IPS-18a (cell line): ENCODE results near the gene AGFG2.

Experiments used
- H3K27ac ChIP-seq: one replicate; pipeline ENCODE4 v1.5.1; 2013; ENCODE audit warnings: low read length
- H3K27me3 ChIP-seq: one replicate; pipeline ENCODE4 v1.6.1; 2013; ENCODE audit warnings: mild to moderate bottlenecking, low read length; ENCODE audit not compliant: control insufficient read depth, insufficient read depth
- H3K36me3 ChIP-seq: one replicate; pipeline ENCODE4 v1.6.1; 2013; ENCODE audit warnings: low read depth, low read length; ENCODE audit not compliant: control insufficient read depth
- H3K4me1 ChIP-seq: one replicate; pipeline ENCODE4 v1.6.1; 2013; ENCODE audit warnings: low read depth, low read length; ENCODE audit not compliant: control insufficient read depth
- H3K4me3 ChIP-seq: one replicate; pipeline ENCODE4 v1.5.1; 2013; ENCODE audit warnings: low read length
- H3K9ac ChIP-seq: one replicate; pipeline ENCODE4 v1.6.1; 2013; ENCODE audit warnings: mild to moderate bottlenecking, low read length, moderate library complexity
- H3K9me3 ChIP-seq: one replicate; pipeline ENCODE4 v1.6.1; 2013; ENCODE audit warnings: low read depth, low read length; ENCODE audit not compliant: control insufficient read depth

AGFG2 gene

DNA sequence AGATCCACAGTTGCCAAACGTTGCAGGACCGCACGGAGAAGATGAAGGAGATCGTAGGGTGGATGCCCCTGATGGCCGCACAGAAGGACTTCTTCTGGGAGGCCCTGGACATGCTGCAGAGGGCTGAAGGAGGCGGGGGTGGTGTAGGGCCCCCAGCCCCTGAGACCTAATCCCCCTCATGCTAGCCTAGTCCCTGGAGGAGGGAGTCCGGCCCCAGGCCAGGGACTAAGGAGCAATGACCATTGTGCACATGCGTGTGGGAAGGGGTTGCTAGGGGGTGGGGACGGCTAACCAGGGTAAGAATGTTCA lies 61.7 kb downstream of the AGFG2 start:
- Histone ChIP-seq H3K4me1 (peaks cover 22% of the 10 kb centered on the region), H3K4me3 (no peak overlapping the region), H3K27me3 (peaks cover 10% of the 10 kb centered on the region), H3K9ac (no peak overlapping the region), H3K36me3 (no peaks in the 10 kb centered on the region), H3K9me3 (no peaks in the 10 kb centered on the region), H3K27ac (no peak overlapping the region)

DNA sequence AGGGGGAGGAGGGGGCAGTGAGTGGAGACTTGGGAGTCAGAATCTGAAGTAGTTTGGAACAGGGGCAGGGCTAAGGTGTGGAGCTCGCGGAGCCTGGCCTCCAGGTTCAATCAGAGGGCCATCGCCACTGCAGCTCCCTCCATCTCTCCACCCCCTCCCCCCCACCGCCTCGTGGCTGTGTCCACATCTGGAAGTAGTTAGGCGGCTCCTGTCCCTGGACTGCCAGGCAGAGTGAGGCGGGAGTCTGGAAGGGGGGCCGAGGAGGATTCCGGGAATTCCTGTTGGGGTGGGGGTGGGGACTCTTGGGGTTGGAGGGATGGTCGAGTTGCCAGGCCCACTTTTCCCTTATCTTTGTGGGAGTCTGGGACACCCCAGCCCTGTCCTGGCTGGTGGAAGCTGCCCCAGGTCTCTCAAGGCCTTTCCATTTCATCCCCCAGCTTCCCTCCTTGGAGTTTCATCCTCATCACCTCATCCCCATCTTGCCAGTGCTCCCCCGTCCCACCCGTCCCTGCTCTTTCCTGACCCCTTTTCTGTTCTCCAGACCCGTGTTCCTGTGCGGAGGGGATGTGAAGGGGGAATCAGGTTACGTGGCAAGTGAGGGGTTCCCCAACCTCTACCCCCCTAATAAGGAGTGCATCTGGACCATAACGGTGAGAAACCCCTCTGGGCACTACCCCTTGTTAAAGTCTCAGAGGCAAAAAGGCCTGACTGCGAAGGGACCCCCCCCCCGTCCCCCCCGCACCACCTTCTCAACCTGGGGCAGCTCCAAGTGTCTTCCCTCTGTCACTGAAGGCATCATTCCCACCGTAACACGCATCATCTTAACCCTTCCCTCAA lies 64.1 kb downstream of the AGFG2 start:
- H3K36me3 ChIP-seq: no peaks in the 10 kb centered on the region
- H3K4me3 ChIP-seq: peak overlapping the region; percentile 61
- peaks cover 22% of the 10 kb centered on the region for H3K4me1 ChIP-seq
- H3K9me3 ChIP-seq: no peaks in the 10 kb centered on the region
- H3K27me3 ChIP-seq: peaks cover 20% of the 10 kb centered on the region
- H3K27ac ChIP-seq: peak overlapping the region; percentile 20
- H3K9ac ChIP-seq: peak overlapping the region; percentile 55

DNA sequence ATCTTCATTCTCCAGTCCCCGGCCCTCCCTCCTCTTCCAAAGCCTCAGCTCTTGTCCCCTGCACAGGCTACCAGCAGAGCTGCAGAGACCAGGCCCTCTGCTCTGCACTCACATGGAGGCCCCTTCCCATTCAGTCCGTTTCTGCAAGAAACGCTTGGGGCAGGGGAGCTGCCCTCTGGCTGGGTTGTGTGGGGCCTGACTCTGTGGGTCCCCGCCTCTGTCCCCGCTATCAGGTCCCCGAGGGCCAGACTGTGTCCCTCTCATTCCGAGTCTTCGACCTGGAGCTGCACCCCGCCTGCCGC lies 64.7 kb downstream of the AGFG2 start:
- Histone ChIP-seq H3K4me1 (peaks cover 22% of the 10 kb centered on the region), H3K4me3 (peak overlapping the region; percentile 61), H3K27me3 (peaks cover 20% of the 10 kb centered on the region), H3K9ac (peak overlapping the region; percentile 55), H3K9me3 (no peaks in the 10 kb centered on the region), H3K36me3 (no peaks in the 10 kb centered on the region), H3K27ac (no peak overlapping the region)

DNA sequence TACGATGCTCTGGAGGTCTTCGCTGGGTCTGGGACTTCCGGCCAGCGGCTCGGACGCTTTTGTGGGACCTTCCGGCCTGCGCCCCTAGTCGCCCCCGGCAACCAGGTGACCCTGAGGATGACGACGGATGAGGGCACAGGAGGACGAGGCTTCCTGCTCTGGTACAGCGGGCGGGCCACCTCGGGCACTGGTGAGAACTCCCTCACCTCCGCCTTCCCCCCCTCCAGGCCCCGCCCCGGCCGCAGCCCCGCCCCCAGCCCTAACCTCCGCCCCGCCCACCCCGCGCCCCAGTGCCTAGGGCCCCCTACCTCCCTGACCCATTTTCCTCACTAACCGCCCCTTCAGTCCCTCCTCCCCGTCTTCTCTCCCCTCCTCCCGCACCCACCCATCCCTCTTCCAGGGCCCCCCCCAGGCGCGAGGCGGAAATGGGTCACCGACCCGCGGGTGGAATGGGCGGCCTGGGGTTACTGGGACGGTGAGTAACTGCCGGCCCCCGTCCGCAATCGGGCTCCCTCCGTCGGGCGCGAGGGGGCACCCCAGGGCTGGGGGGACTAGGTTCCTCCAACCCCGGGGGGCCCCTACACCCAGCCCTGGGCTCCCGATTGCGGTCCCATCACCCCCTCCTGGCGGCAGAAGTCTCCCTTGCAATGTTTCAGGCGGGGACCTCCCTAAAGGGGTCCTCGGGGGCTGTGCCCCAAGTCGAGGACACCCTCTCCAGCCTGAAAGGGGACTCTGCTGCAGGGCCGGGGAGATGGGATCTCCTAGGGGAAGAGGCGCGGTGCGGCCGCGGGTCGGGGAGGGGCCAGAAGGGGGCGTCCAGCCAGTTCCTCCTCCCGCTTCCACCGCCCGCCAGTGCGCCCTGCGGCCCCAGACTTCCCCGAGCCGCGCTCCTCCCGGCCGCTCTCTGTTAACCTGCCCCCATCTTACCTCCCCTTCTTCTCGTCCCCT lies 65.3 kb downstream of the AGFG2 start:
- H3K4me3 ChIP-seq: peak overlapping the region; percentile 71
- H3K4me1 ChIP-seq: peaks cover 22% of the 10 kb centered on the region
- H3K9ac ChIP-seq: peak overlapping the region; percentile 55
- no peaks in the 10 kb centered on the region for H3K9me3 ChIP-seq
- H3K27ac ChIP-seq: no peak overlapping the region
- H3K27me3 ChIP-seq: peaks cover 20% of the 10 kb centered on the region
- H3K36me3 ChIP-seq: no peaks in the 10 kb centered on the region

DNA sequence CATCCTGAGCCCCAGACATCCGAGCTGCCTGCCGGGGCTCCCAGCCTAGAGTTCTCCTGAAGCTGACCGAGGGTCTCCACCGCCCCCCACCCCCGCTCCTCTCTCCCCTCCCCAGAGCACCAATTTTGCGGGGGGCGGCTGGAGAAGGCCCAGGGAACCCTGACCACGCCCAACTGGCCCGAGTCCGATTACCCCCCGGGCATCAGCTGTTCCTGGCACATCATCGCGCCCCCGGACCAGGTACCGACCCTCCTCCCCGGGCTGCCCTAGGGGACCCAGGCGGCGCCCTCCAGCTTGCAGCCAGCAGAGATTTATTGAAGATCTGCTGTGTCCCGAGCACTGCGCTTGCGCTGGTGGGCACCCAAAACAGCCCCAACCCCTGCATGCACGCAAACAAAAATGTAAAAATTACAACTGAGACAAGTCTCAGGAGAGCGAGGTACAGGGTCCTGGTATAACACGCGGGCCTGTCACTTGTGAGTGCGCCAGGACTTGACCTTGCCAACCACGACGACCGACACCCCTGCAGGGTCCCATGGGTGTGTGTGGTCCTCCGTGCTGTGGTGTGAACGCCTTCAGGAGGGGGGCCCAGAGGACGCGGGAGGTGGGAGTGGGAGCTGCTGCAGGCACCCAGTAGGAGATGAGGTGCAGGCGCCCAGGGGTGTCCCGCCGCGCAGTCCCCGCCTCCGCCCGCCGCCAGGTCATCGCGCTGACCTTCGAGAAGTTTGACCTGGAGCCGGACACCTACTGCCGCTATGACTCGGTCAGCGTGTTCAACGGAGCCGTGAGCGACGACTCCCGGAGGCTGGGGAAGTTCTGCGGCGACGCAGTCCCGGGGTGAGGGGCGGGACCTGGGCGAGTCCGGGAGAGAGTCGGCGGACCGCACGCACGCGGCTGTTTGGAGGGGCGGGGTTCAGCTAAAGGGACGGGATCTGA lies 66.2 kb downstream of the AGFG2 start:
- H3K36me3 ChIP-seq: no peaks in the 10 kb centered on the region
- H3K27me3 ChIP-seq: peaks cover 20% of the 10 kb centered on the region
- peak overlapping the region; percentile 71 for H3K4me3 ChIP-seq
- peaks cover 22% of the 10 kb centered on the region for H3K4me1 ChIP-seq
- H3K9me3 ChIP-seq: no peaks in the 10 kb centered on the region
- no peak overlapping the region for H3K9ac ChIP-seq
- H3K27ac ChIP-seq: no peak overlapping the region

DNA sequence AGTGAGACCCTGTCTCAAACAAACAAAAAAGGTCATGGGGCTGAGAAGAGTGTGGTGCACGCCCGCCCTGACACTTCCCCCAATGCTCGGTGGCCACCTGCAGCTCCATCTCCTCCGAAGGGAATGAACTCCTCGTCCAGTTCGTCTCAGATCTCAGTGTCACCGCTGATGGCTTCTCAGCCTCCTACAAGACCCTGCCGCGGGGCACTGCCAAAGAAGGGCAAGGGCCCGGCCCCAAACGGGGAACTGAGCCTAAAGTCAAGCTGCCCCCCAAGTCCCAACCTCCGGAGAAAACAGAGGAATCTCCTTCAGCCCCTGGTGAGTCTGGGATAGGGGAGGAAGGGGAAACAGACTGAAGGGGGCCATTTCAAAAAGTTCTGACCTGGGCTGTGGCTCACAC lies 67.3 kb downstream of the AGFG2 start:
- Histone ChIP-seq H3K9me3 (no peaks in the 10 kb centered on the region), H3K27me3 (peaks cover 20% of the 10 kb centered on the region), H3K36me3 (no peaks in the 10 kb centered on the region), H3K9ac (no peak overlapping the region), H3K4me3 (no peak overlapping the region), H3K4me1 (peaks cover 22% of the 10 kb centered on the region), H3K27ac (no peak overlapping the region)

DNA sequence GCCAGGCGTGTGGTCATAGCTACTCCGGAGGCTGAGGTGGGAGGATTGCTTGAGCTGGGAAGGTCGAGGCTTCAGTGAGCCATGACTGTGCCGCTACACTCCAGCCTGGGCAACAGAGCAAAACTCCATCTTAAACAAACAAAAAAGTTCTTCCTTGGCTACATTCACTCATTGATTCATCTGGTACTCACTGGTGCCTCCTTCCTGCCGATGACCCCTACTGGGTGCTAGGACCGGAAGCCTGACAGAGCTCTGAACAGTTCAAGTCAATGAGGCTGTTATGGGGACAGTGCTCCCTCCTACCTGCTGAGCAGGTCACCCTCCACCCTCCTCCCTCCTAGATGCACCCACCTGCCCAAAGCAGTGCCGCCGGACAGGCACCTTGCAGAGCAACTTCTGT lies 68.1 kb downstream of the AGFG2 start:
- peaks cover 20% of the 10 kb centered on the region for H3K27me3 ChIP-seq
- no peak overlapping the region for H3K27ac ChIP-seq

DNA sequence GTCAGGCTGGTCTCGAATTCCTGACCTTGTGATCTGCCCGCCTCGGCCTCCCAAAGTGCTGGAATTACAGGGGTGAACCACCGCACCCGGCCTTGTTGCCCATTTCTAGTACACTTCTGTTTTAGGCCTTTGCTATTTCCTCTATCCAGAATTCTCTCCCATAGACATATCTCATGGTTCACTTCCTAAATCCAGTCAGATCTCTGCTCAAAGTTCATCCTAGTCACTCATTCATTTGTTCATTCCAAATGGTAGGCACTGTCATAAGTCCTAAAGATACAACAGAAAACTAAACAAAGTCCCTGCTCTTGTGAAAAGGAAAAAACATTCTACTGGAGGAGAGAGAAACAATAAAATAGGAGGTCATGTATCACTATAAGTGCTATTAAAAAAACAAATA lies 71.0 kb downstream of the AGFG2 start:
- H3K9ac ChIP-seq: no peak overlapping the region
- no peak overlapping the region for H3K4me3 ChIP-seq
- H3K36me3 ChIP-seq: no peaks in the 10 kb centered on the region
- peaks cover 18% of the 10 kb centered on the region for H3K27me3 ChIP-seq
- H3K9me3 ChIP-seq: no peaks in the 10 kb centered on the region
- no peak overlapping the region for H3K27ac ChIP-seq
- H3K4me1 ChIP-seq: peaks cover 5% of the 10 kb centered on the region

More for the DNA sequence above, 68.1 kb downstream of the AGFG2 start:
- peaks cover 19% of the 10 kb centered on the region for H3K4me1 ChIP-seq
- H3K9ac ChIP-seq: no peak overlapping the region
- H3K9me3 ChIP-seq: no peaks in the 10 kb centered on the region
- H3K4me3 ChIP-seq: no peak overlapping the region
- no peaks in the 10 kb centered on the region for H3K36me3 ChIP-seq

DNA sequence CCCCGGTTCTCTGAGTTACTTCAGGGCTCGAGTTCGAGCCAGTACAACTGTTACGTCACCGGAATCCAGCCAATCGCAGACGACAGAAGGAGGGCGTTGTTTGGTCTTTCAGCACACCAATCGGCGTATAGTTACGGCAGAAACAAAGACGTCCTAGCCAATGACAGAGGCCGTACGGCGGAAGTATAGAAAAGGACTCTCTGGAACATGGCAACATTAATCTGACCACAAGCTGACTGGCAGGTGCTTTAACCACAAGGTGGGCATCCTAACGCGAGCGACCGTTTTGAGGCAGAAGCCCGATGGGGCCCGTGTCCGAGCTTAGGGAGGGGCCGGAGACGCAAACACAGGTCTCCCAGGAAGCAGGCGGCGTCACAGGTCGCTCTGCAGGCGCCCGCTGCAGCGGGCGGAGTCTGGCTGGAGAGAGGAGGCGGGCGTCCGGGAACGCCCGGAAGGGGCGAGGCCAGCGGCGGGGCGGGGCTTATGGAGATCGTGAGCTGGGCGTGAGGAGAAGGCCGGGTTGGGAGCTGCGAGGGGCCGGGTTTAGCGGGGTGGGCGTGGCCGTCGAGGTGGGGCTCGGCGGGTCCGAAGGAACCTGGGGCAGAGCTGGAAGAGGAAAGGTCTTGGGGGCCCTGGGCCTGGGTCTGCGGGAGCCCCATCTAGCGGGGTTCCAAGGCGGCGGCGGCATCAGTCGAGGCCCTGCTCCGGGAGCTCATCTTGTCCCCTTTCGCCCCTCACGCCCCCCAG lies 73.2 kb downstream of the AGFG2 start, which contains the start of gene MOSPD3:
MOSPD3 (plus strand) TSS at position 558 of the 747 bp plus-strand sequence. CDS start 252 bp downstream, outside the sequence.
- Histone ChIP-seq H3K27me3 (no peaks in the 10 kb centered on the region), H3K4me3 (peak within 1 kb of the TSS; percentile 83), H3K9ac (peak within 1 kb of the TSS; percentile 80), H3K9me3 (no peaks in the 10 kb centered on the region), H3K36me3 (no peaks in the 10 kb centered on the region), H3K4me1 (no peaks in the 10 kb centered on the region), H3K27ac (peak within 1 kb of the TSS; percentile 95)

DNA sequence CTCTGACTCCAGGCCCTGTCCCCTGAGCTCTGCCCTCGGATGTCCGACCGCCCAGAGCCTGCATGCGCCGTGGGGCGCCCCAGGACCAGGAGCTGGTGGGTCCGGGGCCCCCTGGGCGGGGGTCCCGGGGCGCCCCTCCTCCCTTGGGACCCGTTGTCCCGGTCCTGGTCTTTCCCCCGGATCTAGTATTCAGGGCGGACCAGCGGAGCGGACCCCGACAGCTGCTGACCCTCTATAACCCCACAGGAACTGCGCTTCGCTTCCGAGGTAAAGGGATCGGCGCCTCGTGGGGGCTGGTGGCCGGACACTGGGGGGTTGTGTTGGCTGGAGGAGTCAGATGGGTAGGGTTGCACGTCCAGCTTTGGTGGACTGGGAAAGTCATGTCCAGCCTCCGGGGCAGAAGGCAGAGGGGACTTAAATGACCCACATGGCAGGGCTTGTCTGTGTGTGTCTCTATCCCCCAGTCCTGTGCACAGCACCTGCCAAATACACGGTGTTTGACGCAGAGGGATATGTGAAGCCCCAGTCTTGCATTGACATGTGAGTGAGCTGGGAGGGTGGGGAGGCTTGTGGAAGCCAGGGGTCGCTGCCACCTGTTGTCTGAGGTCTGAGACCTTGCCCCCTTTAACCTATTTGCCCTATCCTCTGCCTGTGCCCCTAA lies 73.9 kb downstream of the AGFG2 start:
- no peaks in the 10 kb centered on the region for H3K36me3 ChIP-seq
- H3K4me1 ChIP-seq: no peaks in the 10 kb centered on the region
- H3K9me3 ChIP-seq: no peaks in the 10 kb centered on the region
- H3K9ac ChIP-seq: peak overlapping the region; percentile 17
- H3K27me3 ChIP-seq: no peaks in the 10 kb centered on the region
- no peak overlapping the region for H3K27ac ChIP-seq
- peak overlapping the region; percentile 83 for H3K4me3 ChIP-seq
